Ectodermal cell (in vitro differentiated cells): ENCODE results near the gene GRK1.

Source experiments
- H3K27ac ChIP-seq: 2 replicates; pipeline ENCODE4 v1.7.0; 2013; ENCODE audit warnings: mild to moderate bottlenecking, low read depth, low read length; ENCODE audit not compliant: insufficient read depth, poor library complexity, severe bottlenecking
- H3K27me3 ChIP-seq: 2 replicates; pipeline ENCODE4 v1.7.0; 2013; ENCODE audit warnings: mild to moderate bottlenecking, low read length; ENCODE audit not compliant: insufficient read depth, control insufficient read depth, poor library complexity, severe bottlenecking
- H3K36me3 ChIP-seq: one replicate; pipeline ENCODE4 v1.7.0; 2013; ENCODE audit warnings: low read length; ENCODE audit not compliant: control insufficient read depth, insufficient read depth
- H3K4me1 ChIP-seq: one replicate; pipeline ENCODE4 v1.7.0; 2013; ENCODE audit warnings: low read length; ENCODE audit not compliant: control insufficient read depth, insufficient read depth
- H3K4me3 ChIP-seq: 2 replicates; pipeline ENCODE4 v1.7.0; 2013; ENCODE audit warnings: low read depth, low read length, control low read depth; ENCODE audit not compliant: insufficient read depth
- H3K9me3 ChIP-seq: 2 replicates; pipeline ENCODE4 v1.7.0; 2013; ENCODE audit warnings: mild to moderate bottlenecking, low read length, moderate library complexity; ENCODE audit not compliant: control insufficient read depth
- WGBS, 2 experiments: methylation state at CpG; one replicate each; pipeline ENCODE4 v1.1.7; 2013; ENCODE audit warnings: missing lambda C conversion rate in 2 of 2; 5-methylcytosine and 5-hydroxymethylcytosine counted together

GRK1 gene

DNA sequence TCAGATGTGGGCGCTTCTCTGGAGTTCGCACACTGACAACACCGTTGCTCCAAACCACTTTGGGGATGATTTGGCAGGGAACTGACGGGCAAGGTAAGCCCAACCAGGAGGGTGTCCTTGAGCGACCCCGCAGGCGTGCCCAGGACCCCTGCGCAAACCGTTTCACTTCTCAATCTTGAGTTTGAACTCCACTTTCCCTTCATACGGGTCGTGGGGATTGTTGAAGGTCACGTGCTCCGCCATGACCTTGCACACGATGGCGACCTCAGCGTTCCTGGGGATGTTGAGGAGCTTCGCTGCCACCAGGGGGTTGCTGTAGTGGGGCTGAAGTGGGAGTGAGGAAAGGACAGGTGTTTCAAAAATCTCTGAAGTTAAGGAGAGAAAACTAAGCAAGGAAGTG lies 17.8 kb upstream of the GRK1 start:
- no peak overlapping the region for H3K27ac ChIP-seq

GRCh38 chr13:113650275-113650674 lies 16.7 kb upstream of the GRK1 start:
- Histone ChIP-seq H3K4me3 (no peak overlapping the region), H3K4me1 (no peaks in the 10 kb centered on the region), H3K27me3 (no peaks in the 10 kb centered on the region), H3K27ac (no peak overlapping the region), H3K9me3 (no peaks in the 10 kb centered on the region), H3K36me3 (no peaks in the 10 kb centered on the region)
- WGBS, 2 experiments: 95 to 96% methylated on average over 15 of the region's 15 CpGs

More for the DNA sequence above, 17.8 kb upstream of the GRK1 start:
- Histone ChIP-seq H3K36me3 (no peaks in the 10 kb centered on the region), H3K4me1 (no peaks in the 10 kb centered on the region), H3K4me3 (no peak overlapping the region), H3K9me3 (no peaks in the 10 kb centered on the region), H3K27me3 (no peaks in the 10 kb centered on the region)
- 95% methylated on average over 17 of the region's 17 CpGs for WGBS, 2 experiments

GRCh38 chr13:113650731-113651148 lies 16.3 kb upstream of the GRK1 start:
- 95 to 96% methylated on average over 16 of the region's 16 CpGs for WGBS, 2 experiments
- Histone ChIP-seq H3K4me3 (no peak overlapping the region), H3K9me3 (no peaks in the 10 kb centered on the region), H3K4me1 (no peaks in the 10 kb centered on the region), H3K36me3 (no peaks in the 10 kb centered on the region), H3K27me3 (no peaks in the 10 kb centered on the region), H3K27ac (no peak overlapping the region)

GRCh38 chr13:113651511-113652403 lies 15.3 kb upstream of the GRK1 start:
- WGBS, 2 experiments: 94 to 95% methylated on average over 37 of the region's 37 CpGs
- Histone ChIP-seq H3K4me1 (no peaks in the 10 kb centered on the region), H3K27me3 (no peaks in the 10 kb centered on the region), H3K27ac (no peak overlapping the region), H3K9me3 (no peaks in the 10 kb centered on the region), H3K4me3 (no peak overlapping the region), H3K36me3 (no peaks in the 10 kb centered on the region)

GRCh38 chr13:113652404-113653263 lies 14.4 kb upstream of the GRK1 start:
- Histone ChIP-seq H3K27ac (no peak overlapping the region), H3K9me3 (no peaks in the 10 kb centered on the region), H3K36me3 (no peaks in the 10 kb centered on the region), H3K27me3 (no peaks in the 10 kb centered on the region), H3K4me3 (no peak overlapping the region), H3K4me1 (no peaks in the 10 kb centered on the region)
- 94 to 95% methylated on average over 24 of the region's 24 CpGs for WGBS, 2 experiments

DNA sequence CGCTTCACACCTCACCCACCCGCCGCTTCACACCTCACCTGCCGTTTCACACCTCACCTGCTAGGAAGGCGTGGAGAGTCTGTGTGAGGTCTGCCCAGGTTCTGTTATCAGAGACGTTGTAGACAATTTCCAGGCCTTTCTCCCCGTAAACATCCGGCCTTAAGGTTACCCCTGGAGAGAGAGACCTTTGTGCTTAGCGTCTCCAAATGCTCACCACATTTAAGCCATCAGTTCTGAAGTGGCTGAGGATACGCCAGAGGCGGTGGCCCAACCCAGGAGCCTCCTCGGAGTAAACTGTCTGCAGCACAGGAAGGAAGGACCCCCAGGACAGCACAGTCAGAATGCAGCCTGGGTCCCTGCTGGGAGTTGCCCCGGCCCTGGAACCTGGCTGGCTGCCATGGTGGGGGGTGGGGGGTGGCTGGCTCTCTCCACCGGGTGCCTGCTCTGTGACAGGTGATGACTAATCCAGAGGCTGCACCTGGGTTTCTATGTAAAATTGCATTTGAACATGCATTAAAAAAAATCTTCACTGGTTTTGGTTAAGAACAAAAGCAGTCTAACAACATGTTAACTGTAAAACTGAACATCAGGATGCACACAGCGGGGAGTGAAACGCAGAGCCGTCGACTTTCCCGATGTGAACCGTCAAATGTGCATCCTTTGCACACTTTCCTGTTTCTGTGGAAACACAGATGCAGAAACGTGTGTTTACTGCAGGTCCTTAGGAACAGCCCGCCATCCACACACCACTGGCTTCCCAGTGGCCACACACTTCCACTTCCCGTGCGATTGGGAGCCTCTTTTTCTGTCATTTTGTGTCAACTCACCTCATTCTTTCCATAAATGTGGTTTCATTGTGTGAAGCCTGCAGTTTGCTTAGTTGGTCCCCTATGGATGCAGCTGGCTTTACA lies 13.5 kb upstream of the GRK1 start:
- Histone ChIP-seq H3K9me3 (no peaks in the 10 kb centered on the region), H3K4me1 (no peaks in the 10 kb centered on the region), H3K27ac (no peak overlapping the region), H3K36me3 (no peaks in the 10 kb centered on the region), H3K27me3 (no peaks in the 10 kb centered on the region), H3K4me3 (no peak overlapping the region)
- 88 to 91% methylated on average over 24 of the region's 24 CpGs for WGBS, 2 experiments

DNA sequence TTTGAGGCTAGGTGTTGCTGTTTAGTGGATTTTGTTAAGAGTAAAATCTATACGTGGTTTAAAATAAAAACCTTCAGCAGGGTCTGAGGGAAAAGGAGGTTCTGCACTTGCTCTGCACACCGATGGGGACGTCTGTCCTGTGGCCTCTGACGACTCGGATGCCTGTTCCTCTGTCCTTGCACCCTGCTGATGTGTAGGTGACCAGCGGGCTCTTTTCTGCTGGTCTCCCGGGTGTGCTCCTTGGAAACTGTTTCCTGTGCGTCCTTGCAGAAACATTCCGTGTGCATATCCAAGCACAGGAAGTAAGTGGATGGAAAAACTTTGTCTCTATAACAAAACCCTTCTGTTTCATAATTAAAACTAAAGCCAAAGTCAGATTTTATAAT lies 12.9 kb upstream of the GRK1 start:
- Histone ChIP-seq H3K27ac (no peak overlapping the region), H3K4me1 (no peaks in the 10 kb centered on the region), H3K36me3 (no peaks in the 10 kb centered on the region), H3K27me3 (no peaks in the 10 kb centered on the region), H3K9me3 (no peaks in the 10 kb centered on the region), H3K4me3 (no peak overlapping the region)
- WGBS, 2 experiments: 87% methylated on average over 9 of the region's 9 CpGs

DNA sequence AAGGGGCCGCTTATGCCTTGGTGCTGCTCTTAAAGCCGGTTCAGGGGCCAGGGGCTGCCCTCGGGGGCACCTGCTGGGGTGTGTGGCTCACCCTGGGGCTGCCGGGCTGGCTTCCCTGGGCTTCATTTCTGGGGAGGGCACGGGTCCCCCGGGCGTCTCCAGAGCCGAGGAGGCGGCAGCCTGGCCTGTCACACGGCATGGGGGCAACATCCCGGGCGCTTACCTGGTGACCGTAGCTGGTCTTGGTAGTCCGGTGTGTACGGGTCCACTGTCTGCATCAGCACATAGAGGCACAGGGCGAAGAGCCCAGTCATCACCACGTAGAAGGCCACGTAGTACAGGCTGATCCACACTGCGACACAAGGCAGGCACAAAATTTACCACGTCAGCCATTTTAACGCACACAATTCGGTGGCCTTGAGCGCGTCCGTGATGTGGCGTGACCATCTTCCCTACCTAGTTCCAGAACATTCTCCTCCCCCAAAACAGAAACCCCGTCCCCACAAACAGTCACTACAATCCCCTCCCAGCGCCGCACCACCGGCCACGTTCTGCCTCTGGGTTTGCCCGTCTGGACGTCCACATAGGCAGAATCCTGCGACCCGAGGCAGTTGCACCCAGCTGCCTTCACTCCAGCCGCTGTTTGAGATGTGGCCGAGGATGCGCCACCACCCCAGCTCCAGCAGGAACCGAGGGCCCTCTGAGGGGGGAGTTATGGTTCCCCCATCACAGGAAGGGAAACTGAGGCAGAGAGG lies 12.3 kb upstream of the GRK1 start:
- 93% methylated on average over 39 of the region's 39 CpGs for WGBS, 2 experiments
- no peaks in the 10 kb centered on the region for H3K4me1 ChIP-seq

GRCh38 chr13:113655346-113656002 lies 11.5 kb upstream of the GRK1 start:
- H3K27ac ChIP-seq: no peak overlapping the region
- no peaks in the 10 kb centered on the region for H3K4me1 ChIP-seq
- 93% methylated on average over 15 of the region's 15 CpGs for WGBS, 2 experiments

More for the DNA sequence above, 12.3 kb upstream of the GRK1 start:
- no peak overlapping the region for H3K4me3 ChIP-seq
- no peaks in the 10 kb centered on the region for H3K9me3 ChIP-seq
- H3K36me3 ChIP-seq: no peaks in the 10 kb centered on the region
- no peaks in the 10 kb centered on the region for H3K27me3 ChIP-seq
- no peak overlapping the region for H3K27ac ChIP-seq

More at GRCh38 chr13:113655346-113656002, 11.5 kb upstream of the GRK1 start:
- H3K9me3 ChIP-seq: no peaks in the 10 kb centered on the region
- H3K4me3 ChIP-seq: no peak overlapping the region
- no peaks in the 10 kb centered on the region for H3K27me3 ChIP-seq
- no peaks in the 10 kb centered on the region for H3K36me3 ChIP-seq
